Stimulated activated CD4-positive, alpha-beta T cell treated with anti-CD3 and anti-CD28 coated beads, Interleukin-12 subunit alpha, Interleukin-12 subunit beta, amount 100 ng/mL, for 4 hours (primary cell): Measurements from ENCODE around the gene CBX3.
"Not testable (repeated sequence)": the region's sequence is repeated elsewhere in the genome, so short reads cannot be mapped to it uniquely, and the experiment has no call there.

Source experiments
- DNase-seq: peaks from one replicate; pipeline ENCODE4 v3.0.0-alpha.2; 2020

CBX3 gene

GRCh38 chr7:26201247-26202018 is at the start of gene CBX3:
Gene CBX3 (plus strand): TSS chr7:26201745. CDS start chr7:26202999, 1,254 bp downstream.
- DNase-seq, result peak; percentile 81

GRCh38 chr7:26151953-26152781 is 49.4 kb upstream of the CBX3 start, which contains the start of gene NFE2L3:
Gene NFE2L3 (plus strand): TSS chr7:26152198. CDS start chr7:26152499, 301 bp downstream.
- peak; percentile 81 for DNase-seq

- peak; percentile 33 for DNase-seq
Measured at GRCh38 chr7:26152782-26153240, 48.7 kb upstream of the CBX3 start.

GRCh38 chr7:26153241-26153822 is 48.2 kb upstream of the CBX3 start:
- no peak for DNase-seq

GRCh38 chr7:26153823-26154783 is 47.4 kb upstream of the CBX3 start:
- no peak for DNase-seq

- DNase-seq, result no peak
Measured at GRCh38 chr7:26155531-26156375, 45.8 kb upstream of the CBX3 start.

- peak; percentile 33 for DNase-seq
Measured at GRCh38 chr7:26156451-26157420, 44.8 kb upstream of the CBX3 start.

GRCh38 chr7:26157520-26158105 is 43.9 kb upstream of the CBX3 start:
- no peak for DNase-seq

- no peak for DNase-seq
Measured at GRCh38 chr7:26159243-26159642, 42.3 kb upstream of the CBX3 start.

- DNase-seq, result no peak
Measured at GRCh38 chr7:26160896-26161295, 40.6 kb upstream of the CBX3 start.

- DNase-seq, result no peak
Measured at GRCh38 chr7:26162431-26162830, 39.1 kb upstream of the CBX3 start.

- not testable (repeated sequence) for DNase-seq
Measured at GRCh38 chr7:26163804-26164203, 37.7 kb upstream of the CBX3 start.

GRCh38 chr7:26165950-26166683 is 35.4 kb upstream of the CBX3 start:
- DNase-seq, result no peak

GRCh38 chr7:26166684-26167266 is 34.8 kb upstream of the CBX3 start:
- DNase-seq, result no peak

- DNase-seq, result no peak
Measured at GRCh38 chr7:26167303-26167934, 34.1 kb upstream of the CBX3 start.

- DNase-seq, result no peak
Measured at GRCh38 chr7:26168458-26169023, 33.0 kb upstream of the CBX3 start.

GRCh38 chr7:26169271-26169670 is 32.3 kb upstream of the CBX3 start:
- DNase-seq, result no peak

GRCh38 chr7:26170663-26171062 is 30.9 kb upstream of the CBX3 start:
- no peak for DNase-seq
